ENCODE measurements around the gene ASGR1.
A peak's percentile ranks its signal among the peaks of the same experiment; 100 is the strongest.

The ASGR1 gene

DNA sequence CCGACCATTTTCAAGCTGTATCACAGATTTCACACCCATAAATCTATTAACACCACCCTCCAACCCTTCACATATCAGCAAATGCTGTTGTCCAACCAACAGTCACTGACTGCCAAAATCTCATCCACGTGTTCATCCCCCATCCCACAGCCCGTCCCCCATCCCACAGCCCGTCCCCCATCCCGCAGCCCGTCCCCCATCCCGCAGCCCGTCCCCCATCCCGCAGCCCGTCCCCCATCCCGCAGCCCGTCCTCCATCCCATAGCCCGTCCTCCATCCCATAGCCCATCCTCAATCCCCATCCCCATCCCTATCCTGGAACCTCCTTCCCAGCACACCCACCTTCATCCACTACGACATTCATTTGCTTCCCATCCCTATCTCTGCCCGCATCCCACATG, 26.4 kb upstream of the ASGR1 start:
- DNase-seq (ENCODE audit: low spot score), result no peak
- ATAC-seq (ENCODE audit: low read depth), result no peak
- no peaks in the 10 kb centered on the region for H3K4me1 ChIP-seq (ENCODE audit: insufficient read depth, poor library complexity, severe bottlenecking)
- H3K9me3 ChIP-seq (ENCODE audit: severe bottlenecking), result no peaks in the 10 kb centered on the region
- H3K4me3 ChIP-seq (ENCODE audit: severe bottlenecking), result no peak overlapping the region
- H3K27me3 ChIP-seq (ENCODE audit: insufficient read depth, poor library complexity, severe bottlenecking), result no peaks in the 10 kb centered on the region
- no peak for TF ChIP-seq CTCF (IDR thresholded peaks at IDR 0.05; ENCODE audit: poor library complexity, severe bottlenecking)
- no peak overlapping the region for H3K27ac ChIP-seq (ENCODE audit: poor library complexity, severe bottlenecking)
- peaks cover 22% of the 10 kb centered on the region for H3K36me3 ChIP-seq (ENCODE audit: low read depth)

- no peaks in the 10 kb centered on the region for H3K4me1 ChIP-seq (ENCODE audit: insufficient read depth, poor library complexity, severe bottlenecking)
- peaks cover 22% of the 10 kb centered on the region for H3K36me3 ChIP-seq (ENCODE audit: low read depth)
- DNase-seq (ENCODE audit: low spot score) (no peak), ATAC-seq (ENCODE audit: low read depth) (peak; percentile 25; the same call in 1 of the 3 replicates)
- no peak overlapping the region for H3K27ac ChIP-seq (ENCODE audit: poor library complexity, severe bottlenecking)
- H3K27me3 ChIP-seq (ENCODE audit: insufficient read depth, poor library complexity, severe bottlenecking), result no peaks in the 10 kb centered on the region
- no peaks in the 10 kb centered on the region for H3K9me3 ChIP-seq (ENCODE audit: severe bottlenecking)
- TF ChIP-seq CTCF (IDR thresholded peaks at IDR 0.05; ENCODE audit: poor library complexity, severe bottlenecking), result no peak
- peak overlapping the region; percentile 11 for H3K4me3 ChIP-seq (ENCODE audit: severe bottlenecking)
Observed at GRCh38 chr17:7204828-7205461, 25.8 kb upstream of the ASGR1 start.

DNA sequence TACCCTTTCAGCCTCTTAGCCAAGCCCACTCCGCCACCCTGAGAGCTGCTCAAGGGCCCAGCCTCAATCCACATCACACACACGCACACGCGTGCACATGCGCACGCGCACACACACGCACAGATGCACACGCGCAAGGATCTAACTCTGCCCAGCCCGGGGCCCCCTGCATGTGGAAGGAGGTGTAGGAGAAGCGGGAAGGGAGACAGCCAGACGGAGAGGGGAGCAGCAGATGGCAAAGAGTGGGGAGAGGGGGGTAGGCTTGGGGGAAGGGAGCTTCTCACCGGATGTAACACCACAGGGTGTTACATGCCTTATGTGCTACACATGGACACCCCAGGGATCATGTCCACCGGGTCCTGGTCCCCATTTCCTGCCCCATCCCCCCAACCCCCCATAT, 25.2 kb upstream of the ASGR1 start:
- no peaks in the 10 kb centered on the region for H3K4me1 ChIP-seq (ENCODE audit: insufficient read depth, poor library complexity, severe bottlenecking)
- H3K9me3 ChIP-seq (ENCODE audit: severe bottlenecking), result no peaks in the 10 kb centered on the region
- H3K27me3 ChIP-seq (ENCODE audit: insufficient read depth, poor library complexity, severe bottlenecking), result no peaks in the 10 kb centered on the region
- H3K27ac ChIP-seq (ENCODE audit: poor library complexity, severe bottlenecking), result no peak overlapping the region
- H3K36me3 ChIP-seq (ENCODE audit: low read depth), result peaks cover 22% of the 10 kb centered on the region
- TF ChIP-seq CTCF (IDR thresholded peaks at IDR 0.05; ENCODE audit: poor library complexity, severe bottlenecking), result no peak
- no peak for ATAC-seq (ENCODE audit: low read depth)
- no peak for DNase-seq (ENCODE audit: low spot score)
- H3K4me3 ChIP-seq (ENCODE audit: severe bottlenecking), result no peak overlapping the region

GRCh38 chr17:7203391-7203790, 24.2 kb upstream of the ASGR1 start:
- no peak for ATAC-seq (ENCODE audit: low read depth)
- DNase-seq (ENCODE audit: low spot score), result no peak
- H3K27ac ChIP-seq (ENCODE audit: poor library complexity, severe bottlenecking), result no peak overlapping the region
- H3K27me3 ChIP-seq (ENCODE audit: insufficient read depth, poor library complexity, severe bottlenecking), result no peaks in the 10 kb centered on the region
- peaks cover 22% of the 10 kb centered on the region for H3K36me3 ChIP-seq (ENCODE audit: low read depth)
- no peak overlapping the region for H3K4me3 ChIP-seq (ENCODE audit: severe bottlenecking)
- H3K4me1 ChIP-seq (ENCODE audit: insufficient read depth, poor library complexity, severe bottlenecking), result no peaks in the 10 kb centered on the region
- no peak for TF ChIP-seq CTCF (IDR thresholded peaks at IDR 0.05; ENCODE audit: poor library complexity, severe bottlenecking)
- H3K9me3 ChIP-seq (ENCODE audit: severe bottlenecking), result no peaks in the 10 kb centered on the region

DNA sequence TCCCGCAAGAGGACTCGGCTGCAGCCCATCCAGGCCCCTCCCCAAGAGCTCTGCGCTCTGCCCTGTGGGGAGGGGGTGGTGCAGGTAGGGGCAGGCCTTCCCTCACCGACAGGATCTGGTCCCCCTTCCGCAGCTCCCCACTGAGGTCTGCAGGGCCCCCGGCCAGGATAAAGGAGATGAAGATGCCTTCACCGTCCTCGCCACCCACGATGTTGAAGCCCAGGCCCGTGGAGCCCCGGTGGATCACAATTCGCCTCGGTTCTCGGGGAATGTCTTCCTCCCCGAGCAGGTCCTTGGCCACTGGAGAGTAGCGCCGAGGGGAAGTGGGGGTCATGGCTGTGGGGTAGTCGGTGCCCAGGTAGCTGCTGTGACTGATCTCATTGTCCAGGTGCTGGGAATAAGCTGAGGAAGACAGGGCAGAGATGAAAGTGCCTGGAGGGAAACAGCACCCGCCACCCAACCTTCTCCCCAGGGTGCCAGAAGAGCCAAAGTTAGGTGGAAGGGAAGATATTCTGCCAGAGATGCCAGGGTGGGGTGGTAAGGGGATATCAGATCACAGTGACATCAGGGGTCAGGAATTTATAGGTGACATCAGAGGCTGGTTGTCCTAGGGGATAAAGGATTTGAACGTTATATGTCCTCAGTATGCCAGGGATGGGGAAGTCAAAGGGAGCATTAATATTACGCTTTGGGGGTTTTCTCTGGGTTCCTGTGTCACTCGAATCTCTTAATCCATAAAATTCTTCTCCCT, 17.7 kb upstream of the ASGR1 start:
- no peaks in the 10 kb centered on the region for H3K4me1 ChIP-seq (ENCODE audit: insufficient read depth, poor library complexity, severe bottlenecking)
- no peak overlapping the region for H3K4me3 ChIP-seq (ENCODE audit: severe bottlenecking)
- H3K27ac ChIP-seq (ENCODE audit: poor library complexity, severe bottlenecking), result no peak overlapping the region
- no peaks in the 10 kb centered on the region for H3K27me3 ChIP-seq (ENCODE audit: insufficient read depth, poor library complexity, severe bottlenecking)
- no peak for TF ChIP-seq CTCF (IDR thresholded peaks at IDR 0.05; ENCODE audit: poor library complexity, severe bottlenecking)
- ATAC-seq (ENCODE audit: low read depth) (no peak), DNase-seq (ENCODE audit: low spot score) (no peak)
- peaks cover 23% of the 10 kb centered on the region for H3K36me3 ChIP-seq (ENCODE audit: low read depth)
- H3K9me3 ChIP-seq (ENCODE audit: severe bottlenecking), result no peaks in the 10 kb centered on the region

All from RWPE2 (cell line).